ENCODE data around the gene VAV3.

VAV3 gene

GRCh38 chr1:107833061-107833460, 131.9 kb downstream of the VAV3 start:
- DNase-seq (ENCODE audit: low spot score), result no peak

DNA sequence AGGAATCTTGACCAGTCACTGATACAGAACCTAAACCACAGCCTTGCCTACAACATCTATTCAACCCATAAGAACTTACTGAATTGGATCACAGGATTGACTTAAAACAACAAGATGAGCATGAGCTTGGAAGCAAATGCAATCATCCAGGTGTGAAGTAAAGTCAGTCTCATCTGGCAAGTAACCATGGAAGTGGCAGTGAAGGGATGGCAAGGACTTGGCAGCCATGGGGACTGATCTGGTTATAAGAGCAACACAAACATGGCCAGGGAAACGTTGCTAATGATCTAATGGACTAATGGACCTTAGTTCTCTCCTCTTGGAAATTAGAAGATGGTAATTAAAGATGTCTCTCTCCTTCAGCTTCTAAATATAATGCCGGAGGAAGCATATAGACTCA, 133.1 kb downstream of the VAV3 start:
- no peak for DNase-seq (ENCODE audit: low spot score)

- DNase-seq (ENCODE audit: low spot score), result no peak
Observed at GRCh38 chr1:107830526-107830925, 134.5 kb downstream of the VAV3 start.

- no peak for DNase-seq (ENCODE audit: low spot score)
Observed at GRCh38 chr1:107830075-107830474, 134.9 kb downstream of the VAV3 start.

GRCh38 chr1:107829036-107829770, 135.8 kb downstream of the VAV3 start:
- peak; percentile 63 for DNase-seq (ENCODE audit: low spot score)

DNA sequence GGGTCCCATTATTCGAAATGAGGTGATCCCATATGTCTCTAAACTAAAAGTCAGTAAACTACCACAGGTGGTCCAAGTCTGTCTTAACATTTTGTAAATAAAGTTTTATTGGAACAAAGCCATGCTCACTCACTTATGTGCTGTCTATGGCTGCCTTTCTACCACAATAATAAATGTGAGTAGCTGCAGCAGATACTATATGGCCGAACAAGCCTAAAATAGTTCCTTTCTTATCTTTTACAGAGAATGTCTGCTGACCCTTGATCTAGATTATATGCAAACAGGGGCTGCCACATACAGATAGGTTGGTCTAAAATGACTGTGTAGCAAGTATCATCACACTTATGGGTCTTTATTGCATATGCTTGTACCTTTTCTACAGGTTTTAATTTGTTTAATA, 140.0 kb downstream of the VAV3 start:
- DNase-seq (ENCODE audit: low spot score), result no peak

DNA sequence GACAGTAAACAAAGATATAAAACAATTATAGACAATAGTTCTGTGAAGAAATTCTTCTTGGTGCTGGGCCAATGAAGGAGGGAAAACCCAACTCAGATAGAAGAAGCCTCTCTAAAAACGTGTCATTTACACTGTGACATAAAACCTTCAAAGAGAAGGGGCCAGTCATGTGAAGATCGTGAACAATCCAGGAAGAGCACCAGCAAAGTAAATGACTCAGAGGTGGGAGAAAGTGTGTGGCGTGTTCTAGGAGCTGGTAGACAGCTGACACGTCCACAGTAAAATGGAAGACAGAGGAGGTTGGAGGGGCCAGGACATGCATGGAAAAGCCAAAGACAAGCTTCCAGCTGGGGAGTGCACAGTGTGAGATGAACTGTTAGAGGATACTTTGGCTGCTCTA, 143.6 kb downstream of the VAV3 start:
- no peak for DNase-seq (ENCODE audit: low spot score)

DNA sequence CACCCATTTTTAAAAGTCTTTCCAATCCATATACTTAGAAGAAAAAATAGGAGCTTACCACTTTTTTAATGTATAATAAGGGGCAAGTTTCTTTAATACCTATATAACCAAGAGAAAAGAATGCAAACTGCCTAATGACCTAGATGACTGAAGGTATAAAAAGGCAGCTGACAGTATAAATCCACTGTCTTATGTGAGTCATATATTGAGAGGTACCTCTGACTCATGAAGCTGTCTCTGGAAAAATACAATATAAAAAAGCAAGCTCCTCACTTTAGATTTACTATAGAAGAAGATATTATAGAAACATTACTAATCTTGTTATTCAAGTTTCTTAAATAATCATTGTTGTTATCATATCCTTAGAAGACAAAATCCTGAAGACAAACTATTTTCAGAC, 144.2 kb downstream of the VAV3 start:
- DNase-seq (ENCODE audit: low spot score), result peak; percentile 52

GRCh38 chr1:107817935-107818334, 147.0 kb downstream of the VAV3 start:
- no peak for DNase-seq (ENCODE audit: low spot score)

DNA sequence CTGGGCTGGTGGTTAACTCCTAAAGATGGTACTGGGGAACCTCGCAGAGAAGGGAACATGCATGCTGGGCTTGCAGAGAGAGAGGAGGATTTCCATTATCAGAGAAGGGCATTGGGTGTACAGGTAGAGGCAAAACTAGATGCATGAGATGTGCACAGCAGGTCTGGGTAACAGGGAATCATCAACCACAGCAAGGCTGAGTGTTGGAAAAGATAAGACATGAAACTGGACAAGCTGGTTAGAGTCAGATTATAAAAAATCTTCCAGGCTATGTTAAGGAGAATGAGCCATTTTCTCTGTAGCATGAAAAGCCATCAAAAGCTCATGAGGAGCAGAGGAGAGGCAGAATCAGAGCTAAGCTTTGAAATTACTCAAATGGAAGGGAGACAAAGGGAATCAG, 147.8 kb downstream of the VAV3 start:
- DNase-seq (ENCODE audit: low spot score), result no peak

DNA sequence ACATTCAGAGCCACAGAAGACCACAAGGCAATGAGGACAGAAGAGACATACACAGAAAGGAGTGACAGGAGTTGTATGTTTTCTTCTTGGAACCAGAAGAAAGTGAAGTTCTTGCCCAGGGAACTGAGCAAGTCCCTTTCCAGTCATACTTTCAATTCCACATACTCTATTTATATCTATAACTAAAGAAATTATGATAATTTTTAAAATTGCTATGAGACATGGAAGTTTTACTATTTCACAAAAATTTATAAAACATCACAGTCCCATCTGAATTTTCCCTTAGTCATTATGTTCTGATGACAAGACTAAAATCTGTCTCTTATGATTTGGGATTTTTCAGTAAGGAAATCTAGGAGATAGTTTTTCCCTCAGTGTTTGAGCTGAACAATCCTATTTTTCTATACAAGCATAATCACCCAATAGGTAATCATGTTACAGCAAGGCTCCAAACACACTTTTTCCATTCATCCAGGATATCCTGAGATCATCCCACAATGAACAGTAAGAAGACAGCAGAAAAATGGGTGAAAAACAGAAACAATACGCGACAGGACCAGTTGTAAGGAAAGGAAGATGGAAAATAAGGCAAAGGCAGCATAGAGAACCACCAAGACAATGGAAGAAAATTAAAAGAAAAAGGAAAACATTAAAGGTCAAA, 154.6 kb downstream of the VAV3 start:
- DNase-seq (ENCODE audit: low spot score), result no peak

DNA sequence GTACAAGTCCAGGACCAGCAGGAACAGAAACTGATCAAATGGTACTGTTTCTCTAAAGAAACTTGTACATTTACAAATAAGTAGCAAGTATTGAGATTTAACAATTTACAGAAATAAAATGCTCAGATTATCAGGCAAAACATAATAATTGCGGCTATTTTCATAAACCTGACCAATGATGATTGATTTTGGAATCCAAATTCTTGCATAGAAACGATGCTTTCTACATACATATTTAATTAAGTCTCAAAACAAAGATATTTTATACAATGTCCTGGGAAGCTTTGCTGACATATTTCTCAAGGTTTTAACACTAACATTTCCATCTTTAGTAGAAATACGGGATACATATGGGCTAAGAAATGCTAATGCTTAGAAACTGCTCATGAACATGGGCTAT, 157.1 kb downstream of the VAV3 start:
- DNase-seq (ENCODE audit: low spot score), result no peak

DNA sequence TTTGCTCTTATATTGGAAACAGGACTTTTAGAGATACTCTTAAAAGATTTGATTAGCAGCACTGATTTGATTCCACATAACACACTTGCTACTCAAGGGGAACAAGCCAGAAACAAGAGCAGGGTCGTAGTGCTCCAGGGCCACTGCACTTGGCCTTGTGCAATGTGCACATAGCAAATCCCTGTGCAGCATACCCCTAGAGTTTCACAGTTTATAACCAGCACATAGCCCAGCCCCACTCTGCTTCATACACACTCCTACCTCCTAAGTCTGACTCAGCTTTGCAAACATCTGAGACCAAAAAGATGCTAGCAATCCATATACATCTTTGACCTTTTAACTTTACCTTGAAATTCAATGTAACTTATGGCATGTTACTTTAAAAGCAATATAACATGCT, 157.6 kb downstream of the VAV3 start:
- no peak for DNase-seq (ENCODE audit: low spot score)

DNA sequence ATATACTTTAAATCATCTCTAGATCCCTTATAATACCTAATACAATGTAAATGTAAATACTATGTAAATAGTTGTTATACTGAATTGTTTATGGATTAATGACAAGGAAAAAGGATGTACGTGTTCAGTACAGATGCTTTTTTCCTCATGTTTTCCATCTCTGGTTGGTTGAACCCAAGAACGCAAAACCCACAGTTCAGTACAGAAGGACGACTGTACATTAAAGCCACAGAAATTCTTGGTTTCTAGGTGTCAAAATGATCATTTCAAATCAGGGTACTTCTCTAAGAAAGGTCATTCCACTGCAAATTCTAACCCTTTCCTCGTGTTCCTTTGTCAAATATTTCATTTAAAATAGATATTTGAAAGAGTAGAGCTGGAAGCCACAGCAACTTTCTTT, 158.1 kb downstream of the VAV3 start:
- DNase-seq (ENCODE audit: low spot score), result no peak

GRCh38 chr1:107804741-107805140, 160.2 kb downstream of the VAV3 start:
- DNase-seq (ENCODE audit: low spot score), result no peak

- no peak for DNase-seq (ENCODE audit: low spot score)
Observed at GRCh38 chr1:107804134-107804533, 160.8 kb downstream of the VAV3 start.

- DNase-seq (ENCODE audit: low spot score), result no peak
Observed at GRCh38 chr1:107803579-107803978, 161.4 kb downstream of the VAV3 start.

GRCh38 chr1:107802654-107803053, 162.3 kb downstream of the VAV3 start:
- DNase-seq (ENCODE audit: low spot score), result no peak

DNA sequence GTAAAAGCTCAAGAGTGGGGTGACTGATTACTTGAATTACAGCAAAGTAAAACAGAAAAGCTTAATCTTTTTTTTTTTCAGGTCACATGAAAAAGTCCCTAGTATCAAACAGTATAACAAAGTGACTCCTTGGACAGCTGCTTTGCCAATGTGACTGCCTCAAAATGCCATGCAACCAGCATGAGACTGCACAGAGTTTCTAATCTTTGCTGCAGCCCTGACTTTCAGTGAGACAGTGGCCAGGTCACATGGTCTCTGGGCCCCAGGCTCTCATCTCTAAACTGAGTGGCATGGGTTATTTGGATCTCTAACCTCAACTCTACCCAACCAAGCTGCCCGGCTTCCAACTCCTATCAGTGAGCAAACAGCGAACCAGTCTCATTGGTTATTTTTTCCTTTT, 169.0 kb downstream of the VAV3 start:
- DNase-seq (ENCODE audit: low spot score), result no peak

DNA sequence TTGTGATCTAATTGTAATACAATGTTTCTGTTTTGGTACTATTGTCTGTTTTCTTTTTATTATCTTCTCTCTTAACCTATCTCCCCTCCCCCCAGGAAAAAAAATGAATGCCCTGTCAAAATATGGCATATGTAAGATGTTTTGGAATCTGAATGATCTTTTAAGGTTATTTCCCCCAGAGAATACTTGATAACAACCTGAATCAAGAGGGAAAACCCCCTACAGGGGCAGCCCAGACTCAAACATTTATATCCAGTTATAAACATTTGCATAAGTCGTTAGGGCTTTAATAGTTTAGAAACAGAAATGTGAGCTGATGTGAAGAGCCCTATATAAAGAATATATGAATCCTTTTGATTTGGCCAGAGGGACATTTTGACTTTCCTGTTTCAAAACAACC, 169.5 kb downstream of the VAV3 start:
- DNase-seq (ENCODE audit: low spot score), result no peak

GRCh38 chr1:107794571-107794970, 170.4 kb downstream of the VAV3 start:
- no peak for DNase-seq (ENCODE audit: low spot score)

- no peak for DNase-seq (ENCODE audit: low spot score)
Observed at GRCh38 chr1:107793896-107794453, 171.0 kb downstream of the VAV3 start.

DNA sequence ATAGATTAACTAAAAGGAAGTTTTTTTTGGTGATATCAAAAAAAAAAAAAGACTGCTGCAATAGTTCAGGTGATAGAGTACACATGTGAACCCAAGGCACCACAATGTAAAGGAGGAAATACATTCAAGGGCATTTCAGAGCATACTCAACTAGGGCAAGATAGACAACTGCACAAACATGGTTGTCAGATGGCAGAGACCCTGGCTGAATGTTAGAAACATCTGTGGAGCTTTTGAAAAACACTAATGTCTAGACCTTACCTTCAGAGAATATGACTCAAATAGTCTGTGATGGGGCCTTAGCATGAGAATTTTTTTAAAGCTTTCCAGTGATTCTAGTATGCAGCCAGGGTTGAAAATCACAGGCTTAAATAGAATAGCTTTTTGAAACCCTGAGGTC, 173.6 kb downstream of the VAV3 start:
- no peak for DNase-seq (ENCODE audit: low spot score)

Measured in kidney capillary endothelial cell (primary cell).